RWPE2 (cell line): ENCODE measurements around the gene TUT4.

Experiments
- ATAC-seq: fragments of 200-7000 bp; cut with Tn5 transposase; 3 replicates; pipeline ENCODE4 v1.9.1; 2021; ENCODE audit warnings: low read depth
- DNase-seq: peaks from one replicate; pipeline ENCODE4 v3.0.0-alpha.2; 2020; ENCODE audit warnings: low spot score
- H3K27ac ChIP-seq: fragments of 450-650 bp; 2 replicates; pipeline ENCODE4 v1.5.1; 2017; ENCODE audit warnings: mild to moderate bottlenecking; ENCODE audit not compliant: poor library complexity, severe bottlenecking
- H3K27me3 ChIP-seq: fragments of 250-450 bp; sonication (Bioruptor Pico); 2 replicates; pipeline ENCODE4 v1.5.1; 2021; ENCODE audit warnings: mild to moderate bottlenecking, moderate library complexity; ENCODE audit not compliant: insufficient read depth, poor library complexity, severe bottlenecking
- H3K36me3 ChIP-seq: fragments of 250-450 bp; sonication (Bioruptor Pico); 2 replicates; pipeline ENCODE4 v1.5.1; 2020; ENCODE audit warnings: low read depth, mild to moderate bottlenecking, moderate library complexity
- H3K4me1 ChIP-seq: fragments of 250-450 bp; sonication (Bioruptor Pico); 2 replicates; pipeline ENCODE4 v1.5.1; 2021; ENCODE audit warnings: mild to moderate bottlenecking, moderate library complexity; ENCODE audit not compliant: insufficient read depth, poor library complexity, severe bottlenecking
- H3K4me3 ChIP-seq: fragments of 250-450 bp; sonication (Bioruptor Pico); 2 replicates; pipeline ENCODE4 v1.5.1; 2021; ENCODE audit warnings: mild to moderate bottlenecking, moderate library complexity; ENCODE audit not compliant: severe bottlenecking
- H3K9me3 ChIP-seq: fragments of 250-450 bp; sonication (Bioruptor Pico); 2 replicates; pipeline ENCODE4 v1.5.1; 2021; ENCODE audit warnings: mild to moderate bottlenecking, moderate library complexity; ENCODE audit not compliant: severe bottlenecking
- TF ChIP-seq, protein P1 (sequence below): fragments of 450-650 bp; IDR thresholded peaks from one replicate; pipeline ENCODE4 v1.5.1; 2017; ENCODE audit warnings: mild to moderate bottlenecking, moderate library complexity; ENCODE audit not compliant: poor library complexity, severe bottlenecking

TUT4 gene

DNA sequence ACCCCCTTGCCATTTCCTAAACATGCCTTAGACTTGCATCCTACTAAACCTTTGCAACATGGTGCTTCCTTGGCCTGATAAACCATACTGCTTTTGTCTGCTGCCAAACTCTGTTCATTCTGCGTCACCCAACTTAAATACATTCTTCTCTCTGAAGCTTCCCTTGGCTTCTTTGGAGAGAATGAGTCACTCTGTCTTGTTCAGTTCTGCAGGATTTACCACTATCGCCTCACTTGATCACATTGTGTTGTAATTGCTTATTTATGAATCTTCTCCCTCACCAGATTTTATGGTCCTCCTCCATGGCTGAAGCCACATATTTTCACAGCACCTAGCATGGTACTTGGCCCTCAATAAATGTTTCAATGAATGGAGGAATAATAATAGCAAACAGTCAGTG lies 21.7 kb upstream of the TUT4 start:
- Histone ChIP-seq H3K36me3 (no peaks in the 10 kb centered on the region), H3K27me3 (no peaks in the 10 kb centered on the region), H3K9me3 (no peaks in the 10 kb centered on the region), H3K27ac (peak overlapping the region; percentile 21), H3K4me1 (peaks cover 10% of the 10 kb centered on the region), H3K4me3 (no peak overlapping the region)
- TF ChIP-seq, protein P1, sequence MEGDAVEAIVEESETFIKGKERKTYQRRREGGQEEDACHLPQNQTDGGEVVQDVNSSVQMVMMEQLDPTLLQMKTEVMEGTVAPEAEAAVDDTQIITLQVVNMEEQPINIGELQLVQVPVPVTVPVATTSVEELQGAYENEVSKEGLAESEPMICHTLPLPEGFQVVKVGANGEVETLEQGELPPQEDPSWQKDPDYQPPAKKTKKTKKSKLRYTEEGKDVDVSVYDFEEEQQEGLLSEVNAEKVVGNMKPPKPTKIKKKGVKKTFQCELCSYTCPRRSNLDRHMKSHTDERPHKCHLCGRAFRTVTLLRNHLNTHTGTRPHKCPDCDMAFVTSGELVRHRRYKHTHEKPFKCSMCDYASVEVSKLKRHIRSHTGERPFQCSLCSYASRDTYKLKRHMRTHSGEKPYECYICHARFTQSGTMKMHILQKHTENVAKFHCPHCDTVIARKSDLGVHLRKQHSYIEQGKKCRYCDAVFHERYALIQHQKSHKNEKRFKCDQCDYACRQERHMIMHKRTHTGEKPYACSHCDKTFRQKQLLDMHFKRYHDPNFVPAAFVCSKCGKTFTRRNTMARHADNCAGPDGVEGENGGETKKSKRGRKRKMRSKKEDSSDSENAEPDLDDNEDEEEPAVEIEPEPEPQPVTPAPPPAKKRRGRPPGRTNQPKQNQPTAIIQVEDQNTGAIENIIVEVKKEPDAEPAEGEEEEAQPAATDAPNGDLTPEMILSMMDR: no peak
- ATAC-seq (peak; percentile 99), DNase-seq (no peak)

DNA sequence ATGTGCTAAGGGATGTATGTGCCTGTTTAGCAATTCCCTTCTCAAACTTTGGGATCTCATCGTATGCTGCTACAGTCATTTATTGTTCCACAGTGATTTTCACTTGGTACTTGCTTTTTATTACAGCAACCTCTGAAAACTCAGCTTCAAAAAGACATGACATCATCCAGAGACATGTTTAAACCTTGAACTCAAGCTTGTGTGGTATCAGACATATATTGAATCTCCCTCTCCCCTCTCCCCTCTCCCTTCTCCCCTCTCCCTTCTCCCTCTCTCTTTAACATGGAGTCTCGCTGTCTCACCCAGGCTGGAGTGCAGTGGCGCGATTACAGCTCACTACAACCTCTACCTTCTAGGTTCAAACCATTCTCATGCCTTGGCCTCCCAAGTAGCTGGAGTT lies 19.5 kb upstream of the TUT4 start:
- H3K4me1 ChIP-seq: peaks cover 10% of the 10 kb centered on the region
- DNase-seq: no peak
- H3K4me3 ChIP-seq: no peak overlapping the region
- no peak for ATAC-seq
- no peak overlapping the region for H3K27ac ChIP-seq
- TF ChIP-seq, protein P1: no peak
- H3K36me3 ChIP-seq: no peaks in the 10 kb centered on the region
- H3K27me3 ChIP-seq: no peaks in the 10 kb centered on the region
- no peaks in the 10 kb centered on the region for H3K9me3 ChIP-seq

DNA sequence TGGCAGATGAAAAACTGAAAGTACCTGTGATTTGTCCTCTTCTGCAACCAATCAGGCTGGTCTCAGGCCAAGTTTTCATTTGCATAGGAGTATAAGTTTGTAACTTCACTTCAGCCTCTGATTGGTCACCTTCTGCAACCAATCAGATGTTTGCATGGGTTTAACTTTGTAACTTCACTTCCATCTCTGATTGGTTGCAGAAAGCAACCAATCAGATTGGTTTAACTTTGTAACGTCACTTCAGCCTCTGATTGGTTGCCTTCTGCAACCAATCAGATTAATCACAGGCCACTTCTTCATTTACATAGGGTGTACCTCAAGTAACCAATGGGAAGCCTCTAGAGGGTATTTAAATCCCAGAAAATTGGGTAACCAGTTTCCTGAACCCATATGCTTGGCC lies 18.9 kb upstream of the TUT4 start:
- no peaks in the 10 kb centered on the region for H3K9me3 ChIP-seq
- no peaks in the 10 kb centered on the region for H3K36me3 ChIP-seq
- H3K4me1 ChIP-seq: peaks cover 10% of the 10 kb centered on the region
- no peak; the same call in 2 of the 3 replicates for ATAC-seq
- no peak overlapping the region for H3K4me3 ChIP-seq
- no peak for DNase-seq
- no peak overlapping the region for H3K27ac ChIP-seq
- TF ChIP-seq, protein P1: no peak
- H3K27me3 ChIP-seq: no peaks in the 10 kb centered on the region

DNA sequence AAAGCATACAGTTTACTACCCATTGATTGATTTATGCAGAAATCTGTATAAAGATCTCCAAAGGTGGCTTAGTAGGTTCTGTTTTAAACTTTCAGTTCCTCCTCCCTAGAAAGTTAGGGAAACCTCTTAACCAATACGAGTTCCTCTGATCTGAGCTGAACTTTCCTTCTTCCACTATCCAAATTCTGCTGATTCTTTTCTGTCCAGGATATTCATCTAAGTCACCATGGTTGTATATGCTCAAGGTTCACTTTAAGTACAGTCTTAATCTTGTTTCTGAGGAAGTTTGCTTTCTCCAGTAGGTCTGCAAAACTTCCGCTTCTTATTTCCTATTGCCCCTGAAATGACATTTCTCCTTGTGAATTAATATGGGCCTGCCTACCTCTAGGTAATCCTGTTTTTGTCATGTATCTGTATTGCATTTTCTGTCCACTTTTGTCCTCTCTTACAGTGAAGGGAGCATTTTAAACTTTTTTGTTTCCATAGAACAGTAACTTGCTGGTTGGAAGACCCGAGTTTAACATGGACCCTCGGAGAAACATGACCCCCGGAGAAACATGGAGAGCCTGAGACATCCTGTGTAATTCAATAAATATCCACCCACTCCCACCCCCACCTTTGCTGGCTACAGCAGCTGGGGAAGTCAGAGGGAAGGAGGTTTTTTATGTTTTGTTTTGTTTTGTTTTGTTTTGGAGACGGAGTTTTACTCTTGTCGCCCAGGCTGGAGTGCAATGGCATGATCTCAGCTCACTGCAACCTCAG lies 16.7 kb upstream of the TUT4 start:
- TF ChIP-seq, protein P1: no peak
- ATAC-seq: no peak
- DNase-seq: no peak
- Histone ChIP-seq H3K27me3 (no peaks in the 10 kb centered on the region), H3K9me3 (no peaks in the 10 kb centered on the region), H3K4me1 (peaks cover 4% of the 10 kb centered on the region), H3K4me3 (no peak overlapping the region), H3K27ac (no peak overlapping the region), H3K36me3 (no peaks in the 10 kb centered on the region)

DNA sequence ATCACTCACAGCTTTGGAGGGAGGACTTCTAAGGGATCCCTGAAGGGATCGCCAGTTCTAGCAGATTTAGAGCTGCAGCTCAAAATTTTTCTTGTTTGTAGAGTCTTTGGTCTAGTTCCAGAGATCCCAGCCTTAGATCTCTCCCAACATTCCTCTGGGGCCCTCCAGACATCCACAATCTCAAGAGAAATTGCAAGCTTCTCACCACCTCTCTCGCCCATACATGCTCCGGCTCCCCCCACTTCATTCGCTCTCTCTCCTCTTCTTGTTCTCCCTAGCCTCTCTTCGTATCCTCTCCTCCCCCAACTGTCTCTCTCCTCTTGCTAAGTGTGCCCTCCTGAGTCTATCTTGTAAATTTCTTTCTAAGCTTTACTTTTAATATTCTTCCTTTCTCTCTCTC lies 15.1 kb upstream of the TUT4 start:
- H3K9me3 ChIP-seq: no peaks in the 10 kb centered on the region
- ATAC-seq: no peak
- TF ChIP-seq, protein P1: no peak

More for the DNA sequence above, 15.1 kb upstream of the TUT4 start:
- DNase-seq: no peak
- no peaks in the 10 kb centered on the region for H3K27me3 ChIP-seq
- no peak overlapping the region for H3K27ac ChIP-seq
- no peaks in the 10 kb centered on the region for H3K36me3 ChIP-seq
- H3K4me3 ChIP-seq: no peak overlapping the region
- no peaks in the 10 kb centered on the region for H3K4me1 ChIP-seq
